Activated T-cell treated with anti-CD3 and anti-CD28 coated beads, Interleukin-2, amount 50 U/mL, for 4 hours (primary cell): ENCODE data around the gene SPRED2. TPM values are rescaled to one million over a fixed set of nuclear protein-coding genes. Genes with fewer than 3 reads are reported as not detected.
A peak's percentile ranks its signal among the peaks of the same experiment; 100 is the strongest.

Experiments used
- ATAC-seq, 2 donors: fragments of 200-7000 bp; cut with Tn5 transposase; one replicate each; pipeline ENCODE4 v1.10.0; 2021
- DNase-seq: peaks from one replicate; pipeline ENCODE4 v3.0.0-alpha.2; 2020
- H3K27me3 Mint-ChIP-seq: one replicate; pipeline ENCODE4 v1.8.0; 2021; ENCODE audit warnings: low read depth, mixed read lengths
- H3K36me3 Mint-ChIP-seq: one replicate; pipeline ENCODE4 v1.8.0; 2022; ENCODE audit warnings: mixed read lengths; ENCODE audit not compliant: insufficient read depth
- H3K4me1 Mint-ChIP-seq: one replicate; pipeline ENCODE4 v1.8.0; 2021; ENCODE audit warnings: low read depth, mixed read lengths
- H3K4me3 Mint-ChIP-seq: one replicate; pipeline ENCODE4 v1.8.0; 2021; ENCODE audit warnings: mild to moderate bottlenecking, moderate library complexity, mixed read lengths
- H3K9me3 Mint-ChIP-seq: one replicate; pipeline ENCODE4 v1.8.0; 2021; ENCODE audit warnings: mixed read lengths
- total RNA-seq, 3 donors: library from RNA; stranded (reverse); gene quantifications; one replicate each; pipeline ENCODE4 v1.2.1, GENCODE V29; 2021

SPRED2 gene
- total RNA-seq, 3 donors from 2014 or later = 10.4 to 11.0 (median 10.9) TPM

DNA sequence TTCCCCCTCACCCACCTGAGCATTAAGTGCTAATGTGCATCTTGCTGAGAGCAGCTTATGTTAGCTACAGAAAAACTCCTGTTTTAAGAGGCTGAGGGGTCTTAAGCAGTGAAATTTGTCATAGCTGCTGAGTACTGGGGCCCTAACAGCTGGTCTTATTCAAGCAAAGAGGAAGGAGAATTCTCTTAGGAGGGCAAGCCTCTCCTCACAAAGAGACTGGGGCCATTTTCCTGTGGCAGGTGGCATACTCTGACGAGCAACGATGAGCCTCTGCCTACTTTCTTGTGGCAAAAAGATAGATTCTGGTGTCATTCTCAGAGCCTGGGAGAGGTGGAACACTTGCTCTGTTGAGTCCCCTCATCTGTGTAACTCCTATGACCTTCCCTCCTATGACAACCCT lies 53.2 kb downstream of the SPRED2 start:
- no peak overlapping the region for H3K4me3 Mint-ChIP-seq
- no peaks in the 10 kb centered on the region for H3K9me3 Mint-ChIP-seq
- peaks cover 24% of the 10 kb centered on the region for H3K4me1 Mint-ChIP-seq
- peaks cover 6% of the 10 kb centered on the region for H3K27me3 Mint-ChIP-seq
- no peaks in the 10 kb centered on the region for H3K36me3 Mint-ChIP-seq
- DNase-seq (no peak), ATAC-seq (no peak)

DNA sequence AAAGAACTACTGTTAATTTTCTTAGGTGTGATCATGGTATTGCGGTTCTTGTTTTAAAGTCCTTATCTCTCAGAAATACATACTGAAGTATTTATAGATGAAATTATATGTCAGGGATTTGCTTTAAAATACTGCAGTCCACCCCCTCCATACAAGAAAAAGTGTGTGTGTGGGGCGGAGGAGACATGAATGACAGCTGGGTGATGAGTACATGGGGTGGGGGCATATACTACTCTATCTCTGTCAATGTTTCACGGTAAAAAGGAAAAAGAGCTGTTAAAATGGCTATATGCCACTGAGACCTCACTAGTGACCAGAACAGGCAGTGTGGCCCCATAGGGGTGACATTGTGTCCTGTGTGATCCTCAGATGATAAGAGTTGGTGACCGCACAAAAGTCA lies 54.1 kb downstream of the SPRED2 start:
- Mint-ChIP-seq H3K27me3 (peaks cover 6% of the 10 kb centered on the region), H3K9me3 (no peaks in the 10 kb centered on the region), H3K36me3 (peaks cover 2% of the 10 kb centered on the region), H3K4me3 (no peak overlapping the region), H3K4me1 (peaks cover 20% of the 10 kb centered on the region)
- no peak for DNase-seq
- no peak for ATAC-seq

DNA sequence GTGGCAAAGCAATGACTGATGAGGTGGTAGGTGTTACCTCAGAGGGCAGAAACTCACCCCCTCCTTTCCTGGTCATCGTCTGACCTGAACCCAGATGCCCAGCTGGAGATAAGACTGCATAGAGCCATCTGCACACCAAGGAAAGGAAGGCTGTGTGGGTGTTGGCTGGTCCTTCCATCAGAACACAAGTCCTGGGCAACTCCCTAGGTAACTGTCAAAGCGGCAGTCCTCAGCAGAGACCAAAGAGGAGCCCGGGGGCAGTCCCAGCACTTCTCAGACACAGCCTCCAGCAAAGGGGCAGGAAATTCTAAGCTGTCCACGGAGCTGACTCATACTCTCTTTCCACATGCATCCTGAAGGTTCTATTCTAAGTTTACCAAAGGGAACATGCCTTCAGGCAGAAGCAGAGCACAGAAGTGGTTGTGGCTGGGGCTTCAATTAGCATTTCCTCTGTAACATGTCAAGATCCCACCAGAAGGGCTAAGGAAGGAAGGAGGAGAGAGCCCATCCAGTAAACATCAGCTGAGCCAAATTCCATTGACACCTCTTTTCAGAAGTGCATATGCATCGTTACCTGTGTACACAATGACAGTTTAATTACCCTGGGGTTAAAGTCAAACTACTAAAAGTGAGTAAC lies 54.7 kb downstream of the SPRED2 start:
- Mint-ChIP-seq H3K27me3 (peaks cover 6% of the 10 kb centered on the region), H3K4me1 (peaks cover 14% of the 10 kb centered on the region)
- DNase-seq = no peak

DNA sequence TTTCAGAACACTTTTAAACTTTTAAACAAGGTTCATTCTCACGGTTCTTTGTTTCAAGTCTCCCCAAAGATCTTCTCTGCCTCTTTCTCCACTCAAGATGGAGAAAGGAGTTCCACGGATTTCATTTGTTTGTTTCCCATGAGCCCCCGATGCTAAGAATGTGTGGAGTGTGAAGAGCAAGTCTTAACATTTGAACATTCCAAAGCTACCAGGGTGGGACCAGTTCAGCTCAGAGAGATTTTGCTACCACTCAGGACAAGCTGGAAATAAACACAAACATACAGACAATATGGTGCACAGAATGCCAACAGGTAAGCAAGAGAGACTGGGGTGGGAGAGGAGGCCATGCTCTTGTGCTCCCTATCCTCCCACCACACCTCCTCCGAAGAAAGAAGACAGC lies 56.7 kb downstream of the SPRED2 start:
- Mint-ChIP-seq H3K36me3 (peaks cover 3% of the 10 kb centered on the region), H3K27me3 (peaks cover 6% of the 10 kb centered on the region), H3K4me1 (peaks cover 2% of the 10 kb centered on the region), H3K4me3 (no peak overlapping the region), H3K9me3 (no peaks in the 10 kb centered on the region)
- DNase-seq (no peak), ATAC-seq (no peak)

More for the DNA sequence above, 54.7 kb downstream of the SPRED2 start:
- ATAC-seq = peak in 1 of 2 donors; percentile 40
- Mint-ChIP-seq H3K4me3 (no peak overlapping the region), H3K36me3 (peaks cover 2% of the 10 kb centered on the region), H3K9me3 (no peaks in the 10 kb centered on the region)

DNA sequence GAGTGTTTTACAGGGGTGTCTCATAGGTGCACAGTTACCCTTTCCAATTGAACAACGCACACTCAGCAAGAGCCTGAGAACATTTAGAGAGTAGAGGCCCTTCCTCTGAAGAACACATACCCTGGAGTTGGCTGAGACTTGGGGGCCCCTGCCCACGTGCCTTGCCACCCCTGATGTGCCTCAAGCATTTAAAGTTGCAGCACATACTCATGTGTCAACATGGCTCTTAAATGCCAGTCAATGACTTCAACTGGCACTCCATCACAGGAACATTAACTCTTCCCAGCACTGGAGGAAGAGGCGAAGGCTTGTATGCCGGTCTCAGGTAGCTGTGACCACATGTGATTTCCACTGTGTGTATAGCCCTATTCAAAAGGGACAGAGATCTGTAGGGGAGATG lies 57.4 kb downstream of the SPRED2 start:
- Mint-ChIP-seq H3K36me3 (peaks cover 3% of the 10 kb centered on the region), H3K4me3 (no peak overlapping the region), H3K9me3 (no peaks in the 10 kb centered on the region), H3K4me1 (peaks cover 2% of the 10 kb centered on the region), H3K27me3 (peaks cover 6% of the 10 kb centered on the region)
- DNase-seq (no peak), ATAC-seq (no peak)

DNA sequence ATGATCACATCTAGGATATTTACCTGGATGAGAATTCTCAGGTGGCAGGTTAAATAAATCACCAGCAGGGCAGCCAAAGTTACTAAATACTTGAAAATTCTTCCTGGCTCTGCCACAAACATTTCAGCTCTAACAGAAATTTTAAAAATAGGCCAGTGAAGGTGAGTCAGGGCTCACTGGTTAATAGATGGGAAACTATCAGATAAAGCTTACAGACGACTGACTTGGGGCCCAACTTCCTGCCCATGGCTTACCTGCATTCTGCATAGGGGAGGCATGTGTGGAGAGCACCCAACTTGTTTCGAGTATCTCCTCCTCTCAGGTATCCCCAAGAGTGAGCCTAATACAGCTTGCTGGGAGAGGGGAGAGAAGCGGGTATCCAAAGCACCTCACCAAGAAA lies 57.8 kb downstream of the SPRED2 start:
- Mint-ChIP-seq H3K4me3 (no peak overlapping the region), H3K4me1 (peaks cover 2% of the 10 kb centered on the region), H3K36me3 (peaks cover 3% of the 10 kb centered on the region), H3K27me3 (peaks cover 6% of the 10 kb centered on the region), H3K9me3 (no peaks in the 10 kb centered on the region)
- ATAC-seq (no peak), DNase-seq (no peak)

DNA sequence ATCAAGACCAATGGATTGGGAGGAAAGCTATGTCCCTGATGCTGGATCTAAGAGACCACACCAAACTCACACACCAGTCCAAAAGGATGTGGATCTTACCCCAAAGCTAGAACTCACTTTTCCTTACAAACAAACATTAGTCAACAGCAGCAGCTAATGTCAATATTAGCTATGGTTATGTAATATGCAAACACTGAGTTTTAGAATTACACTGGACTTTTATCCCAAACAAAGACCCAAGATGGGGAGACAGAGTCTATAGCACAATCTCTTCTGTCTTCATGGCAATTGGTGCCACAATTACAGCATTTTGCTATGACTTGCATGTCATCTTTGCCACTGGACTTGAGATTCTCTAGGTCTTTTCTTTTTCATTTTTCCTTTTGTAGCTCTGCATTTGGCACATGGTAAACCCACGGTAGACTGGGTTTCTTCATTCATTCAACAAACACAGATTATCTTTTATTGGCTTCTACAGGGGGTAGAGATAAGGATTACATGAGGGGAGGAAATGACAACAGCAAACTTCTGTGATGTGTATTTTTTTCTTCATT lies 59.0 kb downstream of the SPRED2 start:
- ATAC-seq = no peak
- Mint-ChIP-seq H3K9me3 (no peaks in the 10 kb centered on the region), H3K4me1 (peaks cover 2% of the 10 kb centered on the region)

DNA sequence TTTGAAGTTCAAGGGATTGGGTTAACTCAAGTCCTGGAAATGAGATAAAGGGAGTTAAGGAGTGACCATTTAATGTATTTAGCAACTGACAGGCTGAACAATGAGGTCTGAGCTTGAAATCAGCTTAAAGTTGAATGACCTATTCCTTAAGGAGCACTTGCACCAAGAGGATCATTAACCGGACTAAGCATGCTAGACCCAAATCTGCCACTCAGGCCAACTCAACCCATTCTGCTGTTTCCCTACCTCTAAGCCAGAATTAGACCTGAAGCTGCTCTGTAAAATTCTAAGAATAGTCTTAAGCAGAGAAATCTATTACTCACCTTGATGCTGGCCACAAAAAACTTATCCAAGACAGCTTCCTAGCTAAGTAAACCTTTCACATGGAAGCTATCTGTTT lies 59.8 kb downstream of the SPRED2 start:
- Mint-ChIP-seq H3K9me3 (no peaks in the 10 kb centered on the region), H3K27me3 (peaks cover 6% of the 10 kb centered on the region), H3K4me3 (no peak overlapping the region), H3K36me3 (peaks cover 3% of the 10 kb centered on the region), H3K4me1 (peaks cover 2% of the 10 kb centered on the region)
- ATAC-seq = no peak
- DNase-seq = no peak

More for the DNA sequence above, 59.0 kb downstream of the SPRED2 start:
- DNase-seq = no peak
- no peak overlapping the region for H3K4me3 Mint-ChIP-seq
- H3K27me3 Mint-ChIP-seq = peaks cover 6% of the 10 kb centered on the region
- peaks cover 3% of the 10 kb centered on the region for H3K36me3 Mint-ChIP-seq

DNA sequence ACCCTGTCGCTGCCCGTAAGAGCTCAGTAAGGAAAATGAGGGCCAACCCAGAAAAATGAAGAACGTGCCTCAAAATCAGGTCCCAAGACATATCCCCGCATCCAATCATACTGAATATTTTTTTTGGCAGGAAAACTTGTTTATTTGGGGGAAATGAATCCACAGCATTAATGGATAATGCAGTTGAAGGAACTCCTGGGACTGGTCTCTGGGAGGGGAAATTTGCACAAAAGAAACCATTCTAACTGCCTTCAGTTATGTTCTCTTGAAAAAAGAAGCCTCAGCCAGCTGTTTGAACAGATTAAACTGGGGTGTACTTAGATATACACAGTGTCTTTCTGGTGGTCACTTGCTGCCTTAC lies 61.3 kb downstream of the SPRED2 start:
- DNase-seq (no peak), ATAC-seq (no peak)
- H3K36me3 Mint-ChIP-seq = peaks cover 3% of the 10 kb centered on the region
- no peaks in the 10 kb centered on the region for H3K9me3 Mint-ChIP-seq
- H3K4me3 Mint-ChIP-seq = no peak overlapping the region
- H3K27me3 Mint-ChIP-seq = peaks cover 6% of the 10 kb centered on the region
- peaks cover 10% of the 10 kb centered on the region for H3K4me1 Mint-ChIP-seq

DNA sequence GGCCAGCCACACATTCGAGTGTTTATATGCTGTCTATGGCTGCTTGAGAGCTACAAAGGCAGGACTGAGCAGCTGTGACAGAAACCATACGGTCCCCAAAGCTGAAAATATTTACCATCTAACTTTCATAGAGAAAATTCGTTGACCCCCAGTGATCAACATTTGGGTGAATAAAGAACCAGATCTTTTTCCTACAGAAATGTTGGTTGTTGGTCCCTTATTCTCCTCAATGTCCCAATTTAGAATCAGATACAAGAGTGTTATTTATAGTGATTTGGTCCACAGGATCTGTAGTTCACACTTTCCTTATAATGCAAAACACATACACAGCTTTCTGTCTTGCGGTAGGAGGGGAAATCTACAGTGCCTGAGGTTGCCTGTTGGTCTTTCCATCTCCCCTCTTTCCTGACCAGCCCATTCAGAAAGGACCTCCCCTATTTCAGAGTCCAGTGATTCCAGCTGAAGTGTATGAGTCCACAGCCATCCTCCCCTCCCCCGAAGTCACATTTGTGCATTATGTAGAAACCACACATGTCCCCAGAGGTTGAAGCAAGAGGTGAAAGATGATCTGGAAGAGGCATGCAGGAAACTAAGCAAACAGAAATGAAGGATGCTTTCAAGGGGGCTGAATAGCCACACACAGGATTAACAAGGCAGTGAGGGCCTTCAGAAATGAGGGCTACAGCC lies 61.9 kb downstream of the SPRED2 start:
- DNase-seq (no peak), ATAC-seq (no peak)
- Mint-ChIP-seq H3K4me1 (peaks cover 11% of the 10 kb centered on the region), H3K36me3 (peaks cover 3% of the 10 kb centered on the region), H3K4me3 (no peak overlapping the region), H3K9me3 (no peaks in the 10 kb centered on the region), H3K27me3 (peaks cover 4% of the 10 kb centered on the region)

DNA sequence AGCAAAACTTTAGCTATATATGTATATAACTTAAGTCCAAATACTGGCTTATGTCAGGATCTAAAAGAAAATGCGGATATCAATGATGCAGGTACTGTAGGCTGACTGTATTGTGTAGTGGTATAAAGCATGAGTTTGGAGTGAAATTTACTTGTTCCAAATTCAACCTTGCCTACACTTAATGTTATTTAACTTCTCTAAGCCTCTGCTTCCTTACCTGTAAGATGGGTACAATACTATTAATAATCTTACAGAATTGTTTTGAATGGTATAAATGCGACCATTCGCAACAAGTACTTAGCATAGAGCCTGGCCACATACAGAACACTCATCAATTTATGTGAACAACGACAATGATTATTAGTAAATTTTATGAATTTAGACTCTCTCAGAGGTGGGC lies 62.4 kb downstream of the SPRED2 start:
- no peaks in the 10 kb centered on the region for H3K27me3 Mint-ChIP-seq
- ATAC-seq (no peak), DNase-seq (no peak)
- no peaks in the 10 kb centered on the region for H3K9me3 Mint-ChIP-seq
- peaks cover 3% of the 10 kb centered on the region for H3K36me3 Mint-ChIP-seq
- no peak overlapping the region for H3K4me3 Mint-ChIP-seq
- H3K4me1 Mint-ChIP-seq = peaks cover 11% of the 10 kb centered on the region

DNA sequence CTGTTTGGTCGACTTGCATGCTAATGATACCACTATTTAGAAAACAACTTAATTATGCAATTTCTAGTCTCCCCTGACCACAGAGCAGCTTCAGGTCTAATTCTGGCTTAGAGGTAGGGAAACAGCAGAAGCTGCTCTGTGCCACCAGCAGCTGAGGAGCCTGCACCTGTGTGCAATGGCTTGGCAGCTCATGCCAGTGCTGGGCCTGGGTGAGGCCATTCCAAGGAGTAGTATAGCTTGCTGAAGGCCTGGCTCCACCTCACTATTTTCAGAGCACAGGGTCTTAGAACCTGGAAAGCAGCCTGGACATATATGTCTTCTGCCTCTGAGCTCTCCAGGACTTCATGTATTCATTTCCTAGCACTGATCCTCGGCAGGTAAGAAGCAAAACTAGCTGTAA lies 62.8 kb downstream of the SPRED2 start:
- no peaks in the 10 kb centered on the region for H3K9me3 Mint-ChIP-seq
- H3K4me3 Mint-ChIP-seq = no peak overlapping the region
- H3K4me1 Mint-ChIP-seq = peaks cover 9% of the 10 kb centered on the region
- peaks cover 3% of the 10 kb centered on the region for H3K36me3 Mint-ChIP-seq
- ATAC-seq = no peak
- no peaks in the 10 kb centered on the region for H3K27me3 Mint-ChIP-seq
- no peak for DNase-seq

DNA sequence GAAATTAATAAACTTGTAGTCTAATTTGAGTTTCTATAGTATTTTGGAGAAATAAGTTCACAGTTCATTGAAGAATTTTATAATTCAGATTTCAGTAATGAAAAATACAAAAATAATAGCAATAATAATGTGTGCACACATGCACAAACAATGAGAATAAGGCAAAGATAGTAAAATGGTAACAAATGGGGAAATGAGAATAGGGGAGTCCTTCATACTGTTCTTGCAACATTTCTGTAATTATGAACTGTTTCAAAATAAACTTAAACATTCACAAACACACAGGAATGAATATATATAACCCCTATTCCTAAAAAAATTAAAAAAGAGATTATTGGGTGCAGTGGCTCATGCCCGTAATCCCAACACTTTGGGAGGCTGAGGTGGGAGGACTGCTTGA lies 63.9 kb downstream of the SPRED2 start:
- DNase-seq (no peak), ATAC-seq (no peak)
- H3K4me1 Mint-ChIP-seq = peaks cover 9% of the 10 kb centered on the region
- no peaks in the 10 kb centered on the region for H3K9me3 Mint-ChIP-seq
- no peak overlapping the region for H3K4me3 Mint-ChIP-seq
- H3K27me3 Mint-ChIP-seq = no peaks in the 10 kb centered on the region
- H3K36me3 Mint-ChIP-seq = peaks cover 1% of the 10 kb centered on the region

DNA sequence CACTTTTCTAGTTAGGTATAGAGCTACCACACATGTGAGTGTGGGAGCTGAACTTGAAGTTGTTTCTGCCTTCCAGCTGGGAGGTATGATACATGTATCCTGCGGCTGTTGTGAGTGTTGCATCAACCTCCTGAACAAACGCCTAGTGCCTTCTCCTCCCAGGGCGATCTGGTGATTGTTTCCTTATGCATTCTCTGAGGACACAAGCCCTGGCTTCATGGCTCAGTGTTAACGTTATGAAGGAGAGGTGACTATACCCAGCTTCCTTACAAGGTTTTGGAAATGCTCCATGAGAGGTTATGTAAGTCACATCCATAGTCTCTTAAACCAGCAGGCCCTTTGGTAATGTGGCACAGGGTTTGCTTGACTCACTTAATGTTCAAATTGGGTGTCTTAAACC lies 64.9 kb downstream of the SPRED2 start:
- Mint-ChIP-seq H3K4me1 (peaks cover 9% of the 10 kb centered on the region), H3K36me3 (peaks cover 1% of the 10 kb centered on the region), H3K4me3 (no peak overlapping the region), H3K27me3 (no peaks in the 10 kb centered on the region), H3K9me3 (no peaks in the 10 kb centered on the region)
- DNase-seq = no peak
- ATAC-seq = no peak

DNA sequence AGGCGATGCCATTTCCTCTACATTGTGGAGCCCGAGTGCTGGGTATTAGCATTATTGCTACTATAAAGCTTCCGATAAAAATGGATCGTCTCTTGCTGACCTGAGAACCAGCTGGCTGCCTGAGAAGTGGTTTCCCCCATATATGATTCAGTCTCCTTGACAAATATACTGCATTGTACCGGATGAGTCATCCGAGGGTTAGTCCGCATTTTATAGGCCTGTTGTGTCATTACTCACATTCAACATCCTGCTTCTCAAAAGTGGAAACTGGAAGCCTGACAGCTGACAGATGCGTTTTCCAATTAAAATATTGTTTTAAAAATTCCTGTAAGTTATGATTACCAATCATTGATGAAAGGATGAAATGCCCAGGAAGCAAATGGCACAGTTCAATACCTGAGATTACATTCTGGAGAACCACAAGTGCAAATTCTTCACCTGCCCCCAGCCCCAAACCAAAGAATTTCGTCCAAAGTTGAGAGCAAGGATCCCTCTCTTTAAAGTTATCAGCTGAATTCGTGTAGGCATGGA lies 65.7 kb downstream of the SPRED2 start:
- Mint-ChIP-seq H3K36me3 (peaks cover 1% of the 10 kb centered on the region), H3K27me3 (no peaks in the 10 kb centered on the region), H3K9me3 (no peaks in the 10 kb centered on the region), H3K4me1 (peaks cover 10% of the 10 kb centered on the region), H3K4me3 (no peak overlapping the region)
- no peak for DNase-seq
- peak; percentile 86 to 92 for ATAC-seq
